ENCODE measurements around the gene STIM2. TPM values are rescaled to one million over a fixed set of nuclear protein-coding genes. Genes with fewer than 3 reads are reported as not detected.

Gene STIM2
- total and polyA plus RNA-seq, 2 donors (not counting 3 experiments of a cell fraction or from before 2014, with no cell fraction given) = 21.0 to 21.2 TPM

DNA sequence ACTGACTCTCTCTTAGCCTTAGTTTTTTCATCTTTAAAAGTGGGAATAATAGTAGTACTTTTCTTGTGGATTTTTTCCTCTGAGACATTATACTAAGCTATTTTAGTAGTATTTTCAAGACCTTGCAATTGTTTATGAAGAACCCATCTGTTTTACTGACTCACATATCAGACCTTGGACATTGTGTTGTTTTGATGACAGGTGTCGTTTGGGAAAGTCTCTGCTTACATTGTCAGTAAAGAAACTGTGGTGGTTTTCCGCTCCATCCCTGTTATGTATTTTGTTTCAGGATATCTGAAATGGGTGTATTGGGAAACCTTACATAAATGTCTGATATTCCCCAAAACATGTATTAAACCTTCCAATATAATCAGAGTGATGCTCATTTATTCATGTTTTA lies 92.2 kb downstream of the STIM2 start:
- no peak for DNase-seq (ENCODE audit: low read depth, low spot score)

DNA sequence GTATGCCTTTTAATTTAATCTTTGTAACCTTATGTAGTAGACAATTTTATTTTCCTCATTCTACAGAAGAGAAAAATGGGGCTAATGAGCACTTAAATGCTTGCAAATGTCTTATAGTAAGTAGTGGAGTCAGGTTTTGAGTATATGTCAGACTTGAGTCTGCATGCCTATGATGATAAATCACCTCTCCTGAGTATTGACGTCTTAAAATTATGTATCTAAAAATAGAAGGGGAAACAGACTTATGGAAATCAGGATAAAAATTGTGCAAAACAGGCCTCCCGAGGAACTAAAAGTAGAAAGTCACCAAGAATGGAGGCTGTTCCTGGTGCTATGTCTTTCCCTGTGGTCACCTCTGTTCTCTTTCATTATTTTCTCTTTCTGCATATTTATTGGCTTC lies 92.7 kb downstream of the STIM2 start:
- dilution Hi-C loops (cut with MboI; ENCODE audit: extremely low pct_ligation_motif_present, low sequenced_read_pairs) = no loop called here

More for the DNA sequence above, 92.2 kb downstream of the STIM2 start:
- H3K27me3 ChIP-seq (ENCODE audit: control insufficient read depth in 2 of 2, insufficient read depth in 2 of 2, low read length in 2 of 2) = no peaks in the 10 kb centered on the region
- H3K9ac ChIP-seq (replicated peaks; ENCODE audit: extremely low read depth, insufficient read depth, low read length) = no peak overlapping the region
- no peak overlapping the region for H3K27ac ChIP-seq (ENCODE audit: insufficient read depth, low read depth, low read length)
- H3K79me2 ChIP-seq (ENCODE audit: control insufficient read depth, insufficient read depth, low read length) = no peaks in the 10 kb centered on the region
- no peak overlapping the region for H3K4me3 ChIP-seq (replicated peaks in 1 of 3; ENCODE audit: insufficient read depth in 1 of 3, low read depth in 1 of 3, low read length in 3 of 3)
- no peak overlapping the region for H2AFZ ChIP-seq (ENCODE audit: low read depth, low read length)
- TF ChIP-seq POLR2AphosphoS5 (IDR thresholded peaks at IDR 0.05; ENCODE audit: insufficient read depth, low read depth, low read length) = no peak
- no peak for FAIRE-seq
- no TSS peak for BruUV-seq (replicated peaks)
- no peaks in the 10 kb centered on the region for H3K9me3 ChIP-seq (replicated peaks; ENCODE audit: control insufficient read depth, insufficient read depth, low read length)
- H3K4me2 ChIP-seq (ENCODE audit: insufficient read depth, low read length) = no peak overlapping the region
- POLR2A ChIA-PET = no interaction called here
- H4K20me1 ChIP-seq (replicated peaks; ENCODE audit: control insufficient read depth, extremely low read depth, insufficient read depth, low read length) = no peaks in the 10 kb centered on the region
- H3K9me1 ChIP-seq (replicated peaks; ENCODE audit: control insufficient read depth, extremely low read depth, insufficient read depth, low read length) = no peaks in the 10 kb centered on the region
- H3K36me3 ChIP-seq (ENCODE audit: control insufficient read depth in 2 of 2, extremely low read depth in 1 of 2, insufficient read depth in 2 of 2, low read length in 2 of 2) = no peaks in the 10 kb centered on the region
- dilution Hi-C loops (cut with MboI; ENCODE audit: extremely low pct_ligation_motif_present, low sequenced_read_pairs) = no loop called here
- CTCF ChIA-PET = no interaction called here
- intact Hi-C loops (cut with micrococcal nuclease) = no loop called here
- no peaks in the 10 kb centered on the region for H3K4me1 ChIP-seq (ENCODE audit: control insufficient read depth, extremely low read depth, insufficient read depth, low read length)

More for the DNA sequence above, 92.7 kb downstream of the STIM2 start:
- CTCF ChIA-PET = no interaction called here
- FAIRE-seq = no peak
- H3K9me1 ChIP-seq (replicated peaks; ENCODE audit: control insufficient read depth, extremely low read depth, insufficient read depth, low read length) = no peaks in the 10 kb centered on the region
- no TSS peak for BruUV-seq (replicated peaks)
- H4K20me1 ChIP-seq (replicated peaks; ENCODE audit: control insufficient read depth, extremely low read depth, insufficient read depth, low read length) = no peaks in the 10 kb centered on the region
- H3K27me3 ChIP-seq (ENCODE audit: control insufficient read depth in 2 of 2, insufficient read depth in 2 of 2, low read length in 2 of 2) = no peaks in the 10 kb centered on the region
- no peak overlapping the region for H3K9ac ChIP-seq (replicated peaks; ENCODE audit: extremely low read depth, insufficient read depth, low read length)
- H3K9me3 ChIP-seq (replicated peaks; ENCODE audit: control insufficient read depth, insufficient read depth, low read length) = no peaks in the 10 kb centered on the region
- POLR2A ChIA-PET = no interaction called here
- H3K79me2 ChIP-seq (ENCODE audit: control insufficient read depth, insufficient read depth, low read length) = no peaks in the 10 kb centered on the region
- no peaks in the 10 kb centered on the region for H3K36me3 ChIP-seq (ENCODE audit: control insufficient read depth in 2 of 2, extremely low read depth in 1 of 2, insufficient read depth in 2 of 2, low read length in 2 of 2)
- TF ChIP-seq POLR2A (IDR thresholded peaks at IDR 0.05; ENCODE audit: low read depth, low read length) (no peak), FOS (IDR thresholded peaks at IDR 0.05; ENCODE audit: borderline replicate concordance, insufficient read depth, low read length) (no peak), GATA2 (IDR thresholded peaks at IDR 0.05; ENCODE audit: insufficient read depth, insufficient read length, low read depth, low read length) (no peak), JUN (IDR thresholded peaks at IDR 0.05; ENCODE audit: borderline replicate concordance, insufficient read depth, insufficient read length, low read depth) (no peak), POLR2AphosphoS5 (IDR thresholded peaks at IDR 0.05; ENCODE audit: insufficient read depth, low read depth, low read length) (no peak), MYC (IDR thresholded peaks at IDR 0.05; ENCODE audit: low read depth, low read length) (no peak), EZH2 (IDR thresholded peaks at IDR 0.05; ENCODE audit: borderline replicate concordance, low read depth, low read length, severe bottlenecking) (no peak)
- TF ChIP-seq, protein P1, sequence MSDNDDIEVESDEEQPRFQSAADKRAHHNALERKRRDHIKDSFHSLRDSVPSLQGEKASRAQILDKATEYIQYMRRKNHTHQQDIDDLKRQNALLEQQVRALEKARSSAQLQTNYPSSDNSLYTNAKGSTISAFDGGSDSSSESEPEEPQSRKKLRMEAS (IDR thresholded peaks at IDR 0.05; ENCODE audit: insufficient read depth, insufficient read length) = no peak
- TF ChIP-seq, protein P2, sequence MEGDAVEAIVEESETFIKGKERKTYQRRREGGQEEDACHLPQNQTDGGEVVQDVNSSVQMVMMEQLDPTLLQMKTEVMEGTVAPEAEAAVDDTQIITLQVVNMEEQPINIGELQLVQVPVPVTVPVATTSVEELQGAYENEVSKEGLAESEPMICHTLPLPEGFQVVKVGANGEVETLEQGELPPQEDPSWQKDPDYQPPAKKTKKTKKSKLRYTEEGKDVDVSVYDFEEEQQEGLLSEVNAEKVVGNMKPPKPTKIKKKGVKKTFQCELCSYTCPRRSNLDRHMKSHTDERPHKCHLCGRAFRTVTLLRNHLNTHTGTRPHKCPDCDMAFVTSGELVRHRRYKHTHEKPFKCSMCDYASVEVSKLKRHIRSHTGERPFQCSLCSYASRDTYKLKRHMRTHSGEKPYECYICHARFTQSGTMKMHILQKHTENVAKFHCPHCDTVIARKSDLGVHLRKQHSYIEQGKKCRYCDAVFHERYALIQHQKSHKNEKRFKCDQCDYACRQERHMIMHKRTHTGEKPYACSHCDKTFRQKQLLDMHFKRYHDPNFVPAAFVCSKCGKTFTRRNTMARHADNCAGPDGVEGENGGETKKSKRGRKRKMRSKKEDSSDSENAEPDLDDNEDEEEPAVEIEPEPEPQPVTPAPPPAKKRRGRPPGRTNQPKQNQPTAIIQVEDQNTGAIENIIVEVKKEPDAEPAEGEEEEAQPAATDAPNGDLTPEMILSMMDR (IDR thresholded peaks at IDR 0.05; ENCODE audit: extremely low read depth in 1 of 2, insufficient read depth in 1 of 2, low read depth in 1 of 2, low read length in 2 of 2) = no peak
- intact Hi-C loops (cut with micrococcal nuclease) = no loop called here
- no peak overlapping the region for H2AFZ ChIP-seq (ENCODE audit: low read depth, low read length)
- DNase-seq (ENCODE audit: low read depth, low spot score) = no peak
- no peak overlapping the region for H3K4me3 ChIP-seq (replicated peaks in 1 of 3; ENCODE audit: insufficient read depth in 1 of 3, low read depth in 1 of 3, low read length in 3 of 3)
- H3K27ac ChIP-seq (ENCODE audit: insufficient read depth, low read depth, low read length) = no peak overlapping the region
- H3K4me1 ChIP-seq (ENCODE audit: control insufficient read depth, extremely low read depth, insufficient read depth, low read length) = no peaks in the 10 kb centered on the region
- H3K4me2 ChIP-seq (ENCODE audit: insufficient read depth, low read length) = no peak overlapping the region

Measured in endothelial cell of umbilical vein (primary cell).